Breast epithelium (tissue), 3 donors: ENCODE measurements around the gene KDM4B.

Experiments
- POLR2A ChIP-seq: fragments of 450-650 bp; IDR thresholded peaks from one replicate; pipeline ENCODE4 v1.6.1; 2016; ENCODE audit warnings: antibody characterized with exemption, mild to moderate bottlenecking, moderate library complexity
- POLR2AphosphoS5 ChIP-seq, 3 donors: sonication (generic); formaldehyde crosslinking; IDR thresholded peaks; one replicate each; pipeline ENCODE4 v1.6.1; 2017; ENCODE audit warnings: antibody characterized with exemption in 3 of 3
- TF ChIP-seq, protein P1 (sequence below), 3 donors: fragments of 450-650 bp; IDR thresholded peaks; one replicate each; pipeline ENCODE4 v1.5.1; 2016 to 2017; ENCODE audit warnings: antibody characterized with exemption in 3 of 3, mild to moderate bottlenecking in 3 of 3, moderate library complexity in 3 of 3

- TF ChIP-seq, protein P1, sequence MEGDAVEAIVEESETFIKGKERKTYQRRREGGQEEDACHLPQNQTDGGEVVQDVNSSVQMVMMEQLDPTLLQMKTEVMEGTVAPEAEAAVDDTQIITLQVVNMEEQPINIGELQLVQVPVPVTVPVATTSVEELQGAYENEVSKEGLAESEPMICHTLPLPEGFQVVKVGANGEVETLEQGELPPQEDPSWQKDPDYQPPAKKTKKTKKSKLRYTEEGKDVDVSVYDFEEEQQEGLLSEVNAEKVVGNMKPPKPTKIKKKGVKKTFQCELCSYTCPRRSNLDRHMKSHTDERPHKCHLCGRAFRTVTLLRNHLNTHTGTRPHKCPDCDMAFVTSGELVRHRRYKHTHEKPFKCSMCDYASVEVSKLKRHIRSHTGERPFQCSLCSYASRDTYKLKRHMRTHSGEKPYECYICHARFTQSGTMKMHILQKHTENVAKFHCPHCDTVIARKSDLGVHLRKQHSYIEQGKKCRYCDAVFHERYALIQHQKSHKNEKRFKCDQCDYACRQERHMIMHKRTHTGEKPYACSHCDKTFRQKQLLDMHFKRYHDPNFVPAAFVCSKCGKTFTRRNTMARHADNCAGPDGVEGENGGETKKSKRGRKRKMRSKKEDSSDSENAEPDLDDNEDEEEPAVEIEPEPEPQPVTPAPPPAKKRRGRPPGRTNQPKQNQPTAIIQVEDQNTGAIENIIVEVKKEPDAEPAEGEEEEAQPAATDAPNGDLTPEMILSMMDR (IDR thresholded peaks at IDR 0.05) = no peak
- no peak for TF ChIP-seq POLR2A
- no peak for TF ChIP-seq POLR2AphosphoS5 (IDR thresholded peaks at IDR 0.05)
Measured at GRCh38 chr19:5186293-5187050, 217.6 kb downstream of the KDM4B start.
